Ovary (tissue), 9 donors: ENCODE results near the gene ADK. TPM values are rescaled to one million over a fixed set of nuclear protein-coding genes. Genes with fewer than 3 reads are reported as not detected.
"Not testable (repeated sequence)": the region's sequence is repeated elsewhere in the genome, so short reads cannot be mapped to it uniquely, and the experiment has no call there.

Experiments
- DNase-seq, 5 donors: peaks; one replicate each; pipeline ENCODE4 v3.0.0-alpha.2; 2019 to 2020
- H3K27ac ChIP-seq, 2 donors: fragments of 200-600 bp; one replicate each; pipeline versions ENCODE4 v1.5.1 to v1.8.0; 2019 to 2022
- H3K27me3 ChIP-seq: fragments of 200-600 bp; one replicate; pipeline ENCODE4 v1.8.0; 2022
- H3K36me3 ChIP-seq: fragments of 200-600 bp; sonication (generic); one replicate; pipeline ENCODE4 v1.5.1; 2019
- H3K4me1 ChIP-seq: one replicate; pipeline ENCODE4 v1.8.1; 2013; ENCODE audit warnings: mild to moderate bottlenecking, moderate library complexity; ENCODE audit not compliant: insufficient read depth
- H3K4me3 ChIP-seq: fragments of 200-600 bp; sonication (generic); one replicate; pipeline ENCODE4 v1.5.1; 2017
- H3K9me3 ChIP-seq, 2 donors: fragments of 200-600 bp in 1 of 2; sonication (generic) in 1 of 2; one replicate each; pipeline versions ENCODE4 v1.5.1 to v1.8.1; 2013 to 2019; ENCODE audit warnings: mild to moderate bottlenecking in 1 of 2, moderate library complexity in 1 of 2
- EP300 ChIP-seq: sonication (generic); formaldehyde crosslinking; IDR thresholded peaks from one replicate; pipeline ENCODE4 v1.6.1; 2017; ENCODE audit warnings: antibody characterized with exemption
- POLR2A ChIP-seq: fragments of 450-650 bp; IDR thresholded peaks from one replicate; pipeline ENCODE4 v1.6.1; 2017; ENCODE audit warnings: antibody characterized with exemption, mild to moderate bottlenecking, moderate library complexity
- WGBS, 3 donors: extraction: QIAGEN DNeasy Blood & Tissue Kit in 1 of 3; methylation state at CpG; one replicate each; pipeline versions ENCODE4 v1.1.5 to v1.1.7; 2013 to 2017; 5-methylcytosine and 5-hydroxymethylcytosine counted together
- intact Hi-C, 4 donors: fragments of 100-400 bp; cut with DNase I; formaldehyde crosslinking; loops; one replicate each; pipeline versions ENCODE4 v1.11.0 to v1.15.1; 2022 to 2023
- polyA plus RNA-seq, 2 donors: library from polyadenylated mRNA; stranded (reverse); fragments of 200-250 nt in 1 of 2; fragments of 350-450 nt in 1 of 2; fragmentation: Illumina TruSeq in 1 of 2; extraction: RNeasy Lipid Tissue Mini Kit (QIAGEN cat#74804) in 1 of 2; gene quantifications; one replicate each; pipeline ENCODE4 v1.2.3, GENCODE V29; 2013 to 2014
- total RNA-seq, 7 donors: library from RNA; depleted of rRNA in 2 of 7; stranded (reverse); fragments of >200 nt in 2 of 7; fragmentation: NEBNext Ultra II Directional in 3 of 7; extraction: Animal tissue kit (Norgen Biotek cat#: 25700) in 3 of 7; gene quantifications; one replicate each; pipeline versions ENCODE4 v1.1.0 to v1.2.4, GENCODE V29; 2016 to 2023
- TF ChIP-seq, protein P1 (sequence below), 3 donors: fragments of 450-650 bp in 2 of 3; fragments of 200-600 bp in 1 of 3; IDR thresholded peaks; one replicate each; pipeline versions ENCODE4 v1.5.1 to v1.8.0; 2016 to 2022; ENCODE audit warnings: antibody characterized with exemption in 3 of 3, mild to moderate bottlenecking in 1 of 3
- donor health status: DM: no; HTN: no; CAD: no; lungs with moderate emphysema.
- donor health status: DM: no; HTN: no; CAD: no.
- donor health status: Bipolar disorder and iron deficiency.
- donor health status: DM: yes; HTN: yes; CAD: no.
- donor health status: DM: no; HTN: no; CAD: no.
- donor health status: DM: yes; HTN: yes; CAD: no.

ADK gene
- total and polyA plus RNA-seq, 9 donors, result 9.4 to 20.4 (median 12.2) TPM

DNA sequence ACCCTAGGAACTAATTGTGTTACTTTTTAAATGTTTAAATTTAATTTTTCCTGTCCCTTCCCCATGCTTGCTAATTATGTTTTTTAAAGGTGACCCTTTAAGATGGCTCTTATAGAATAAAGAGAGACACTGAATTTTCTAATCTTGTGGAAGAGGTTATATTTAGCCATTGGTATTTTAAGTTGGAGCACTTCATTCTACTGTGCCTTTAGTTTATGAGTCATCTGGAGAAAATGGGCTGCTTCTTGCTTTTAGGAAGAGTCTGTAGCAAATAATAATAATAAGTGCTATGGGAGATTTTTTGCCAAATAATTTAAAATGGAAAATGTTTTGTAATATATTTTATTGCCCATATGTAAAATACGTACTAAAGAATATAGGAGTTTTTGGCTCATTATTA lies 139.7 kb downstream of the ADK start:
- no peaks in the 10 kb centered on the region for H3K9me3 ChIP-seq
- DNase-seq, result no peak
- H3K36me3 ChIP-seq, result no peaks in the 10 kb centered on the region
- TF ChIP-seq, protein P1, sequence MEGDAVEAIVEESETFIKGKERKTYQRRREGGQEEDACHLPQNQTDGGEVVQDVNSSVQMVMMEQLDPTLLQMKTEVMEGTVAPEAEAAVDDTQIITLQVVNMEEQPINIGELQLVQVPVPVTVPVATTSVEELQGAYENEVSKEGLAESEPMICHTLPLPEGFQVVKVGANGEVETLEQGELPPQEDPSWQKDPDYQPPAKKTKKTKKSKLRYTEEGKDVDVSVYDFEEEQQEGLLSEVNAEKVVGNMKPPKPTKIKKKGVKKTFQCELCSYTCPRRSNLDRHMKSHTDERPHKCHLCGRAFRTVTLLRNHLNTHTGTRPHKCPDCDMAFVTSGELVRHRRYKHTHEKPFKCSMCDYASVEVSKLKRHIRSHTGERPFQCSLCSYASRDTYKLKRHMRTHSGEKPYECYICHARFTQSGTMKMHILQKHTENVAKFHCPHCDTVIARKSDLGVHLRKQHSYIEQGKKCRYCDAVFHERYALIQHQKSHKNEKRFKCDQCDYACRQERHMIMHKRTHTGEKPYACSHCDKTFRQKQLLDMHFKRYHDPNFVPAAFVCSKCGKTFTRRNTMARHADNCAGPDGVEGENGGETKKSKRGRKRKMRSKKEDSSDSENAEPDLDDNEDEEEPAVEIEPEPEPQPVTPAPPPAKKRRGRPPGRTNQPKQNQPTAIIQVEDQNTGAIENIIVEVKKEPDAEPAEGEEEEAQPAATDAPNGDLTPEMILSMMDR (IDR thresholded peaks at IDR 0.05), result no peak
- TF ChIP-seq EP300 (no peak), POLR2A (no peak)
- no peaks in the 10 kb centered on the region for H3K4me1 ChIP-seq
- no peaks in the 10 kb centered on the region for H3K27me3 ChIP-seq
- 47 to 63% (median 49%) methylated on average over 1 of the region's 1 CpG for WGBS, 3 donors
- H3K4me3 ChIP-seq, result peak overlapping the region; percentile 3
- intact Hi-C loops, result no loop called here
- H3K27ac ChIP-seq, result peak overlapping the region in 1 of 2 donors; percentile 62

DNA sequence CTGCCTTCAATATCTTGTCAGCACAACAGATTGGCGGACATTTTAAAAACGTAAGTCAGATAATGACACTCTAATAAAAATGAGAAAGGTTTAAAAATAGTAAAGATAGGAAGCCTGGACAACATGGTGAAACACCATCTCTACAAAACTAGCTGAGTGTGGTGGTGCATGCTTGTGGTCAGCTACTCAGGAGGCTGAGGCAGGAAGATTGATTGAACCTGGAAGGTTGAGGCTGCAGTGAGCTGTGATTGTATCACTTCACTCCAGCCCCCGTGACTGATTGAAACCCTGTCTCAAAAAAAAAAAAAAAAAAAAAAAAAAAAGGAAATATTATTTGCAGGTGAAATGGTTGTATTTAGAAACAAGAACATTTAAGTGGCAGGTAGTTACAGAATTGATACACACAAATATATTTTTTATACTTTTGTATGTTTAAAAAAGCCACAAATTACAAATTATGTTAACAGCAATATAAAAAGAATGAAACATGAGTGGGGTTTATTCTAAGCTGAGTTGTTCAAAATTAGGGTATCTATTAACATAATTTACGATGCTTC lies 141.9 kb downstream of the ADK start:
- intact Hi-C loops, result no loop called here
- WGBS, 3 donors, result 89 to 94% (median 91%) methylated on average over 4 of the region's 4 CpGs
- DNase-seq, result no peak
- Histone ChIP-seq H3K27me3 (no peaks in the 10 kb centered on the region), H3K9me3 (no peaks in the 10 kb centered on the region), H3K36me3 (no peaks in the 10 kb centered on the region), H3K27ac (no peak overlapping the region), H3K4me1 (no peaks in the 10 kb centered on the region), H3K4me3 (no peak overlapping the region)
- TF ChIP-seq POLR2A, result no peak
- no peak for TF ChIP-seq EP300
- TF ChIP-seq, protein P1 (IDR thresholded peaks at IDR 0.05), result no peak

DNA sequence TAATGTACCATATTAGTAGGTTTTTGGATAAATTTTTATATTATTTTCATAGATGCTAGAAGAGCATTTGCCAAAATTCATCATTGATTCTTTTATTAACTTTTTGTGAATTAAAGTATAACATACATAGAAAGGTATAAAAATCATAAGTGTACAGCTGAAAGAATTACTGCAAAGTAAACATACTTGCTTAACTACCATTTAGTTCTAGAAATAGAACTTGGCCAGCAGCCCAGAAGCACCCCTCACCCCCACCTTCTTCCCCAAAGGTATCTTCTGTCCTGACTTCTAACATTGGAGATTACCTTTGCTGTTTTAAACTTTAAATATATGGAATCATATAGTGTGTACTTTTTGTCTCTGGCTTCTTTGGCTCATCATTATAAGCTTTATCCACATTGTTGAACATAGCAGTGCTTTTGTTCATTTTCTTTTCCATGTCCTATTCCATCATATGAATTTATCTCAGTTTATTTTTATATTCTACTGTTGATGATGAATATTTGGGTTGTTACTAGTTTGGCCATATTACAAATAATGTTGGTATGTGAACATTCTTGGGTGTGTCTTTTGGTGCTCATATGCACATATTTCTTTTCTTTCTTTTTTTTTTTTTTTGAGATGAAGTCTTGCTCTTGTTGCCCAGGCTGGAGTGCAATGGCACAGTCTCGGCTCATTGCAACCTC lies 142.8 kb downstream of the ADK start:
- H3K9me3 ChIP-seq, result no peaks in the 10 kb centered on the region
- H3K27ac ChIP-seq, result no peak overlapping the region
- no peak for DNase-seq
- no peaks in the 10 kb centered on the region for H3K27me3 ChIP-seq
- TF ChIP-seq POLR2A, result no peak
- TF ChIP-seq, protein P1 (IDR thresholded peaks at IDR 0.05), result no peak
- no peak for TF ChIP-seq EP300
- 63 to 84% (median 75%) methylated on average over 1 of the region's 1 CpG for WGBS, 3 donors
- intact Hi-C loops, result no loop called here
- no peaks in the 10 kb centered on the region for H3K4me1 ChIP-seq
- no peaks in the 10 kb centered on the region for H3K36me3 ChIP-seq
- H3K4me3 ChIP-seq, result no peak overlapping the region

DNA sequence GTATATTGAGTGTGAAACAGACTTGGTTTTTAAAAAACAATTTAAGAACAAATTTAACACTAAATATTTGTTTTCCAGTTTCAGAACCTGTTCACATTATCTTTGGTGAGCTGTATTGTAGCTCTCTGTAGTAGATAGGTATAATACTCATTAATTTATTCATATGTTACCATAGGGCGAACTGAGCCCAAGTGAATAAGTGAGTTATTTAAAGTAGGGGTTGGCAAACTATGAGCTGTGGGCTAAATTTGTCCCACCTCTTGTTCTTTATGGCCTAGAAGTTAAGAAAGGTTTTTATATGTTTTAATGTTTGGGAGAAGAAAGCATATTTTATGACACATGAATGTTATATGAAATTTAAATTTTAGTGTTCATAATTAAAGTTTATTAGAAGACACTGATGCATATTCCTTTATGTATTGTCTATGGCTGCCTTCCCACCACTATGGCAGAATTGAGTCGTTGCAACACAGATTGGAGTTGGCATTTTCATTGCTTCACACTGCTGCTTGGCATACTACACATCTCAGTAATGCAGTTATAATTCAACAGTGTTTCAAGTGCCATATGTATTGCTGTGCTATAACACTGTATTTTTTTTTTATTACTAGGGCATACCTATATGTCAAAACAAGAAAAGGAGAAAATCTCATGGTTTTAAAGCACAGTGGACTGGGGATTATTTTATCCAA lies 146.5 kb downstream of the ADK start:
- Histone ChIP-seq H3K27me3 (no peaks in the 10 kb centered on the region), H3K27ac (no peak overlapping the region), H3K36me3 (no peaks in the 10 kb centered on the region), H3K4me1 (no peaks in the 10 kb centered on the region), H3K4me3 (no peak overlapping the region), H3K9me3 (no peaks in the 10 kb centered on the region)
- intact Hi-C loops, result no loop called here
- 87 to 96% (median 91%) methylated on average over 2 of the region's 2 CpGs for WGBS, 3 donors
- TF ChIP-seq POLR2A (no peak), EP300 (no peak)
- TF ChIP-seq, protein P1 (IDR thresholded peaks at IDR 0.05), result no peak
- DNase-seq, result no peak

DNA sequence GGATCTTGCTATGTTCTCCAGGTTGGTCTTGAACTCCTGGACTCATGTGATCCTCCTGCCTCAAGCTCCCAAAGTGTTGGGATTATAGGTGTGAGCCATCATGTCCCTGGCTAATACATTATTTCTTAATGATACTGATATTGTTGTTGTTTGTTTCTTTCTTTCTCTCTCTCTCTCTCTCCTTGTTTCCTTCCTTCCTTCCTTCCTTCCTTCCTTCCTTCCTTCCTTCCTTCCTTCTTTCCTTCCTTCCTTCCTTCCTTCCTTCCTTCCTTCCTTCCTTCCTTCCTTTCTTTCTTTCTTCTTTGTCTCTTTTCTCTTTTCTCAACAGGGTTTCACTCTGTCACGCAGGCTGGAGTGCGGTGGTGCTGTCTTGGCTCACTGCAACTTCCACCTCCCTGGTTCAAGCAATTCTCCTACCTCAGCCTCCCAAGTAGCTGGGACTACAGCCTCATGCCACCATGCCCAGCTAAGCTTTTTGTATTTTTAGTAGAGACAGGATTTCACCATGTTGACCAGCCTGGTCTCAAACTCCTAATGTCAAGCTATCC lies 149.1 kb downstream of the ADK start:
- WGBS, 3 donors, result 100% methylated on average over 2 of the region's 2 CpGs
- intact Hi-C loops, H3K9me3 ChIP-seq: not testable (repeated sequence)

More for the DNA sequence above, 149.1 kb downstream of the ADK start:
- not testable (repeated sequence) for H3K36me3 ChIP-seq, H3K4me3 ChIP-seq, H3K27ac ChIP-seq, H3K4me1 ChIP-seq, DNase-seq, H3K27me3 ChIP-seq
